Neuronal stem cell (in vitro differentiated cells): Measurements from ENCODE around the gene KCNQ1.

Experiments used
- DNase-seq: peaks from one replicate; pipeline ENCODE4 v3.0.0-alpha.2; 2013; ENCODE audit warnings: low spot score
- H2AFZ ChIP-seq: one replicate; pipeline ENCODE4 v1.6.1; 2013; ENCODE audit warnings: mild to moderate bottlenecking, low read length, inconsistent platforms
- H2AK5ac ChIP-seq: 2 replicates; pipeline ENCODE4 v1.6.1; 2013; ENCODE audit warnings: low read depth, mild to moderate bottlenecking, inconsistent platforms, low read length, moderate library complexity, mixed read lengths
- H2BK120ac ChIP-seq: 2 replicates; pipeline ENCODE4 v1.6.1; 2013; ENCODE audit warnings: low read depth, mild to moderate bottlenecking, inconsistent platforms, low read length, moderate library complexity, mixed read lengths
- H2BK12ac ChIP-seq: one replicate; pipeline ENCODE4 v1.6.1; 2013; ENCODE audit warnings: low read length, inconsistent platforms
- H2BK15ac ChIP-seq: 2 replicates; pipeline ENCODE4 v1.6.1; 2013; ENCODE audit warnings: mild to moderate bottlenecking, low read length, inconsistent platforms, mixed read lengths
- H2BK5ac ChIP-seq: one replicate; pipeline ENCODE4 v1.6.1; 2013; ENCODE audit warnings: inconsistent platforms, mild to moderate bottlenecking, low read length, moderate library complexity
- H3K14ac ChIP-seq: one replicate; pipeline ENCODE4 v1.6.1; 2013; ENCODE audit warnings: low read length, inconsistent platforms
- H3K18ac ChIP-seq: 2 replicates; pipeline ENCODE4 v1.6.1; 2013; ENCODE audit warnings: low read length, inconsistent platforms
- H3K23ac ChIP-seq: 2 replicates; pipeline ENCODE4 v1.6.1; 2013; ENCODE audit warnings: low read depth, mild to moderate bottlenecking, mixed read lengths, low read length, inconsistent platforms; ENCODE audit not compliant: poor library complexity
- H3K27ac ChIP-seq: replicated peaks from 3 replicates; pipeline ENCODE4 v1.5.1; 2013; ENCODE audit warnings: low read length, inconsistent platforms
- H3K27me3 ChIP-seq, 3 experiments: 2 replicates each; pipeline ENCODE4 v1.6.1; 2013; ENCODE audit warnings: low read length in 3 of 3, mild to moderate bottlenecking in 2 of 3, inconsistent platforms in 1 of 3, low read depth in 1 of 3, mixed read lengths in 1 of 3, moderate library complexity in 1 of 3; ENCODE audit not compliant: control insufficient read depth in 3 of 3, insufficient read depth in 3 of 3
- H3K36me3 ChIP-seq, 2 donors: replicated peaks in 1 of 2; 2 replicates each; pipeline ENCODE4 v1.6.1; 2013; ENCODE audit warnings: low read length in 2 of 2; ENCODE audit not compliant: control insufficient read depth in 2 of 2, insufficient read depth in 2 of 2
- H3K4ac ChIP-seq: 2 replicates; pipeline ENCODE4 v1.6.1; 2013; ENCODE audit warnings: inconsistent platforms, mild to moderate bottlenecking, low read length, moderate library complexity
- H3K4me1 ChIP-seq, 2 donors: 1 replicate in 1 of 2; 2 replicates in 1 of 2; pipeline ENCODE4 v1.6.1; 2013; ENCODE audit warnings: low read length in 2 of 2, low read depth in 1 of 2; ENCODE audit not compliant: control insufficient read depth in 2 of 2, insufficient read depth in 1 of 2
- H3K4me2 ChIP-seq: one replicate; pipeline ENCODE4 v1.6.1; 2013; ENCODE audit warnings: mild to moderate bottlenecking, low read length, inconsistent platforms; ENCODE audit not compliant: insufficient read depth, poor library complexity, severe bottlenecking
- H3K4me3 ChIP-seq, 2 donors: 2 replicates each; pipeline ENCODE4 v1.5.1; 2013; ENCODE audit warnings: low read length in 2 of 2, mild to moderate bottlenecking in 2 of 2, inconsistent platforms in 1 of 2, moderate library complexity in 1 of 2
- H3K79me1 ChIP-seq: one replicate; pipeline ENCODE4 v1.6.1; 2013; ENCODE audit warnings: low read depth, mild to moderate bottlenecking, inconsistent platforms, low read length, moderate library complexity
- H3K9ac ChIP-seq: one replicate; pipeline ENCODE4 v1.6.1; 2013; ENCODE audit warnings: mild to moderate bottlenecking, low read depth, low read length, inconsistent platforms; ENCODE audit not compliant: poor library complexity
- H3K9me3 ChIP-seq, 2 donors: replicated peaks in 1 of 2; 2 replicates each; pipeline versions ENCODE3 to v1.6.1; 2013; ENCODE audit warnings: low read length in 2 of 2, mild to moderate bottlenecking in 2 of 2, inconsistent platforms in 1 of 2, low read depth in 1 of 2, mixed read lengths in 1 of 2, moderate library complexity in 1 of 2; ENCODE audit not compliant: control insufficient read depth in 2 of 2, insufficient read depth in 1 of 2
- H4K8ac ChIP-seq: one replicate; pipeline ENCODE4 v1.6.1; 2013; ENCODE audit warnings: low read depth, mild to moderate bottlenecking, inconsistent platforms, low read length, moderate library complexity
- H4K91ac ChIP-seq: one replicate; pipeline ENCODE4 v1.6.1; 2013; ENCODE audit warnings: low read length, low read depth, mild to moderate bottlenecking, inconsistent platforms; ENCODE audit not compliant: poor library complexity
- WGBS, 2 donors: extraction: QIAGEN DNeasy Blood & Tissue Kit; methylation state at CpG; one replicate each; pipeline ENCODE4 v1.1.7; 2013; ENCODE audit warnings: missing lambda C conversion rate in 2 of 2, mixed read lengths in 1 of 2; ENCODE audit not compliant: insufficient read length in 2 of 2, insufficient replicate concordance in 1 of 2; ENCODE audit errors: extremely low coverage in 2 of 2; 5-methylcytosine and 5-hydroxymethylcytosine counted together

KCNQ1 gene

DNA sequence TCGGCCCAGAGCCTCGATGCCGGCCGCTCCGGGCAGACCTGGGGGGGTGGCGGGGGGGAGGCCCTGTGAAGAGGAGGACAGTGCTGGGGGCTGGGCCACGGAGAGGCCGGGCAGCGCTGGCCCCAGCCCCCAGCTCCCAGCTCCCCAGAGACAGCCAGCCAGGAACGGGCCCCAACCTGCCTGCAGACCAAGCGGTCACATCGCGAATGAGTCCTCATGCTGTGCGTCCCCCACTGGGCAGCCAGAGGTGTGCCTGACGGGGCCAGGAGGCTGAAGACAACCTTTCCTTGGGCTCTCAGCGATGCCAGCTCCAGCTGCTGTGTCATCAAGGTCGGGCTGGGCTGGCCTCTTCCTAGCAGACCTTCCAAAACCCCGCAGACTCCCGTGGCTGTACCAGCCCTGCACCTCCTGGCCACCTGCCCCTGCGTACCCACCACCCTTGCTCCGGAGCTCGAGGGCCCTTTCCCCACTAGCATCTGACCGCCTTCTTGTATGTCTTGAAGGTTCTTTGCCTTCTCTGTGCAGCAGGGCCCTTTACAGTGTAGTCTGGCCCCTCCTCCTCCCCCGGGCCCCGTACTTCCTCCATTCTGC, 352.4 kb downstream of the KCNQ1 start:
- DNase-seq: no peak
- Histone ChIP-seq H4K8ac (no peak overlapping the region), H3K36me3 (no peaks in the 10 kb centered on the region), H2BK120ac (no peak overlapping the region), H3K14ac (peak overlapping the region; percentile 65), H4K91ac (no peak overlapping the region), H3K4me1 (peaks cover 0 to 4% of the 10 kb centered on the region in 2 donors), H2BK15ac (no peak overlapping the region), H3K4me2 (no peak overlapping the region), H3K4ac (no peak overlapping the region), H3K27me3 (peaks cover 0 to 14% (median 2%) of the 10 kb centered on the region in 3 experiments), H3K79me1 (peaks cover 6% of the 10 kb centered on the region), H3K18ac (peak overlapping the region; percentile 88), H2AFZ (no peak overlapping the region), H3K9ac (no peak overlapping the region), H2AK5ac (peak overlapping the region; percentile 89), H3K27ac (no peak overlapping the region), H3K23ac (no peak overlapping the region), H2BK5ac (peak overlapping the region; percentile 58), H3K4me3 (no peak overlapping the region), H3K9me3 (peaks cover 3% of the 10 kb centered on the region in 2 donors), H2BK12ac (peak overlapping the region; percentile 4)
- WGBS, 2 donors: no CpG with 5 or more reads among the region's 25 CpGs

DNA sequence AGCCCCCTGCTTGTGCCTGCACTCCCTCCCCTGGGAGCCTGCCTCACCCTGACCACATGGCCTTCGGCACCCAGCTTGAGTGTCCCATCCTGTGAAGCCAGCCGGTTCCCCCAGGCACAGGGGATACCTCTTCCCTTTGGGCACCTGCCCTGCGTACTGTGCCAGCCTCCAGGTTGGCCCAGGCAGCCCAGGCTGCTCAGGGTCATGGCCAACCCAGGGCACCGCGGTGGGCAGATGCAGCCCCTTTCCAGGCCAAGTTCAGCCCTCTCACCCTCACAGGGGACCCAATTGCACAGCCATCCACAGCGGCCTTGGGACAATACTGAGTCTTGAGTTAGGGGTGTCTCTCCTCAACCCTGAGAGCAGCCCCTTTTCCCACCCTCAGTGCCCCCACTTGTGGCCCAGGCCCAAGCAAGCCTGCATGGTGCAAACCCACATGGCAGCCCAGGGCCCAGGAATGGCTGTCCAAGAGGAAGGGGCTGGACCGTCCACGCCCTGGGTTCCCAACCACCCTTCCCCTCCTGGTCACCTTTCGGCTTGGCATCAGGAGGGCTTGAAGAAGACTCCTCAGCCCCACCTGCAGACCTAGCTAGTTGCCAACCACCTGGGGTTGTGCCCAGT, 353.0 kb downstream of the KCNQ1 start:
- no CpG with 5 or more reads among the region's 9 CpGs for WGBS, 2 donors
- Histone ChIP-seq H2BK12ac (no peak overlapping the region), H2BK120ac (no peak overlapping the region), H2AFZ (no peak overlapping the region), H3K27me3 (peaks cover 0 to 14% (median 0%) of the 10 kb centered on the region in 3 experiments), H3K4me3 (no peak overlapping the region), H3K14ac (peak overlapping the region; percentile 27), H2BK15ac (peak overlapping the region; percentile 31), H2BK5ac (peak overlapping the region; percentile 58), H3K9me3 (peaks cover 3% of the 10 kb centered on the region in 2 donors), H3K4me1 (peaks cover 0 to 2% of the 10 kb centered on the region in 2 donors), H3K23ac (no peak overlapping the region), H3K36me3 (no peaks in the 10 kb centered on the region), H3K4me2 (no peak overlapping the region), H3K4ac (no peak overlapping the region), H3K18ac (peak overlapping the region; percentile 41), H4K91ac (no peak overlapping the region), H2AK5ac (peak overlapping the region; percentile 89), H3K9ac (no peak overlapping the region), H3K27ac (no peak overlapping the region), H4K8ac (no peak overlapping the region), H3K79me1 (peaks cover 3% of the 10 kb centered on the region)
- no peak for DNase-seq

DNA sequence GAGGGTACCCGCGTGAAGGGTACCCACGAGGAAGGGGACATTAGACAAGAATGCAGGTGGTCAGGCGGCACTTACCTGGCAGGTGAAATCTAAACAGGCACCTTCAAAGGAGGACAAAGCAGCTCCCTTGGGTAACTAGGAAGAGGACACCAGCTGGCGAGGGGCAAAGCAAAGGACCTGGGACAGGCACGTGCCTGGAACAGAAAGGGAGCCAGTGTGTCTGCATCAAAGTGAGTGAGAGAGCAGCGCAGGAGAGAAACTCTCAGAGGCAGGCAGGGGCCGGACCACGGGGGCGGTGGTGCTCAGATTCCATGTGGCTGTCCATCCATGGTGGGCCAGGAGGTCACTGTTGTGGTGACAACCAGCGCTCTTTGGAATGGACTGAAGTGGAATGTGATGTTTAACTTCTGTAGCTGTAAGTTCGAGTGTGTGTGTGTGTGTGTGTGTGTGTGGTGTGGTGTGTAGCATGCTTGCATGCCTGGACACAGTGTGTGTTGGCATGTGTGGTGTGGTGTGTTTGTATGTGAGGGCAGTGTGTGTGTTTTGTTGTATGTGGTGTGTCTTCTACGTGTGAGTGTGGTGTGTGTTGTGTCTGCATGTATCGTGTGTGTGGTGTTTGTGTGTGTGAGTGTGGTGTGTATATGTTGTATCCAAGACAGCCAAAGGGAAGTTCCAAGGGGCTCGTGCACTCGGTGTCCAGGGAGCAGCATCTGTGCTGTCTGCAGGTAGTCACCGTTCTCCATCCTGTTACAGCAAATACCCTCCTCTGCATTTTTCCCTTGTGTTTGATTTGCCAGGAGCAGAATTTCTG, 354.3 kb downstream of the KCNQ1 start:
- H3K4me1 ChIP-seq: peaks cover 0 to 2% of the 10 kb centered on the region in 2 donors
- peaks cover 0 to 19% (median 0%) of the 10 kb centered on the region in 3 experiments for H3K27me3 ChIP-seq
- peak overlapping the region; percentile 75 for H3K14ac ChIP-seq
- H3K18ac ChIP-seq: peak overlapping the region; percentile 5
- no peak overlapping the region for H4K8ac ChIP-seq
- no peak overlapping the region for H3K23ac ChIP-seq
- H3K9me3 ChIP-seq: peaks cover 3% of the 10 kb centered on the region in 2 donors
- H3K9ac ChIP-seq: peak overlapping the region; percentile 30
- 100% methylated on average over 1 of the region's 17 CpGs; no CpG with 5 or more reads in 1 of the 2 donors for WGBS, 2 donors
- H3K4me2 ChIP-seq: no peak overlapping the region
- no peak for DNase-seq
- H3K36me3 ChIP-seq: no peaks in the 10 kb centered on the region
- peak overlapping the region in 1 of 2 donors; percentile 62 for H3K4me3 ChIP-seq
- no peak overlapping the region for H2AFZ ChIP-seq
- H2BK120ac ChIP-seq: no peak overlapping the region
- H2BK5ac ChIP-seq: no peak overlapping the region
- no peak overlapping the region for H3K27ac ChIP-seq
- H3K79me1 ChIP-seq: peaks cover 1% of the 10 kb centered on the region
- H2BK12ac ChIP-seq: no peak overlapping the region
- H3K4ac ChIP-seq: peak overlapping the region; percentile 39
- no peak overlapping the region for H2AK5ac ChIP-seq
- H4K91ac ChIP-seq: no peak overlapping the region
- H2BK15ac ChIP-seq: no peak overlapping the region
